GM10248 (cell line): ENCODE results near the gene LRCH1.

Experiments used
- CTCF ChIA-PET: fragments of 300-600 bp; sonication (Branson Sonifier 250); formaldehyde crosslinking; extraction: SDS; loops from one replicate; lab custom pipeline; 2021; ENCODE audit warnings: antibody characterized with exemption; lab: Yijun Ruan, JAX
- POLR2A ChIA-PET: fragments of 350-650 bp; sonication (Branson Sonifier 250); formaldehyde crosslinking; extraction: SDS; loops from one replicate; lab custom pipeline; 2020; ENCODE audit warnings: antibody characterized with exemption; lab: Yijun Ruan, JAX
- DNase-seq: peaks from one replicate; pipeline ENCODE4 v3.0.0; 2012; ENCODE audit errors: extremely low spot score
- CTCF ChIP-seq: IDR thresholded peaks from 2 replicates; pipeline ENCODE4 v1.5.1; 2012; ENCODE audit warnings: mild to moderate bottlenecking, low read depth; ENCODE audit errors: extremely low read depth, missing control alignments, control extremely low read depth

LRCH1 gene

DNA sequence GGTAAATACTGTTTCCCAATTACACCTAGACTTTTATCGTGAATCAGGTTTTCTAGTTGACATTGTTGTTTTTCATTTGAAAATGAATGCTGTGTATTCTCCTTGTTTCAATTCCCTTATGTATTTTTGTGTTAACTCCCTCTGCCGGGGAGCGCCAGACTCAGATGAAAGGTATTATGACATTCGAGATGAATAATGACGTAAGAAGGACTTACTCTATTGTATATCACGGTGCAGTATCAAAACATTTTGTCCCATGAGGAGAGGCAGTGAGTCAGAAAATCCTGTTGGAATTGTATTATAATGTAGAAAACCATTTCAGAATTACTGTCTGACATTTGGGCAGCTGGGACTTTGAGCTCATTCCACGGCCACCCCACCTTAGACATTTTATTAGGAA is 61.6 kb downstream of the LRCH1 start:
- DNase-seq = no peak
- TF ChIP-seq CTCF = no peak
- CTCF ChIA-PET = interaction anchor here (1.0 to 2.3 kb wide), 7 partner anchors 9 to 63 kb away, joined by 3 to 11 read pairs (median 3); no protein-coding TSS in a partner anchor
- POLR2A ChIA-PET = no interaction called here

GRCh38 chr13:46615888-46616531 is 63.0 kb downstream of the LRCH1 start:
- DNase-seq = no peak
- TF ChIP-seq CTCF = no peak
- ChIA-PET CTCF (interaction anchor here (0.7 to 2.3 kb wide), 7 partner anchors 14 to 41 kb away, joined by 3 to 11 read pairs (median 3); no protein-coding TSS in a partner anchor), POLR2A (no interaction called here)

DNA sequence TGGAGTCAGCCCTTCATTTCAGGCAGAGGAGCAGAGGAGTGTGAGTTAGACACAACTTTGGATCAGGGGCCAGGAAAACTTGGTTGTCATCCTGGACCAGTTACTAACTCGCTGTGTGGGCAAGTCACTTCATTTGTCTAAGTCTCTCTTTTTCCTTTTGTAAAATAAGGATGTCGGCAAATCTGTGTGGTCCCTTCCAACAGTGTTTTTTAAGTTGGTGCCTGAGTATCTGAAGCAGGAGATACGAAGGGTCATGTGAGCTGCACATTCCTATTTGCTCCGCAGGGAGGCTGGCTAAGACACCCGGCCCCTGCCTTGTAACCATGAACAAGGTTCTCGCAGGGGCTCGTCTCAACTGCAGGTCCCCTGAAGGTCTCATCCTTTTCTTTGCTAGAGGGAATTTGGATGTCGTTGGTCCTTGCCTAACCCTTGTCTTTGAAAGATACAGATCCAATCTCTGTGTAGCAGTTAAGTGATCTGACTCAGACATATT is 64.3 kb downstream of the LRCH1 start:
- ChIA-PET CTCF (interaction anchor here (1.0 kb wide), 1 partner anchor 8 kb away, joined by 3 read pairs; no protein-coding TSS in a partner anchor), POLR2A (no interaction called here)
- no peak for TF ChIP-seq CTCF
- no peak for DNase-seq

DNA sequence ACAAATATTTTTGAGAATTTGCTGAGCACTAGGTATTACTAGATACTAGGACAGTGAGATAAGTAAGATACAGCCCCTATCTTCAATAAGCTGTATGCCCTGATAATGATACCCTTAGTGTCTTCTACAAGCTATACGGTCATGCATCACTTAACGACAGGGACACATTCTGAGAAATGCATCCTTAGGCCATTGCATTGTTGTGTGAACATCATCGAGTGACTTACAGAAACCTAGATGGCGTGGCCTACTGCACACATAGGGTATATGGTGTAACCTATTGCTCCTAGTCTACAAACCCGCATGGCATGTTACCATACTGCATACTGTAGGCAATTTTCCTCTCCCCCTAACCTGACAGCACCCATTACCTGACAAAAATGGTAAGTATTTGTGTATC is 64.9 kb downstream of the LRCH1 start:
- ChIA-PET POLR2A (no interaction called here), CTCF (interaction anchor here (1.0 to 1.3 kb wide), 2 partner anchors 9 to 15 kb away, joined by 3 to 5 read pairs; no protein-coding TSS in a partner anchor)
- DNase-seq = no peak
- TF ChIP-seq CTCF = no peak

DNA sequence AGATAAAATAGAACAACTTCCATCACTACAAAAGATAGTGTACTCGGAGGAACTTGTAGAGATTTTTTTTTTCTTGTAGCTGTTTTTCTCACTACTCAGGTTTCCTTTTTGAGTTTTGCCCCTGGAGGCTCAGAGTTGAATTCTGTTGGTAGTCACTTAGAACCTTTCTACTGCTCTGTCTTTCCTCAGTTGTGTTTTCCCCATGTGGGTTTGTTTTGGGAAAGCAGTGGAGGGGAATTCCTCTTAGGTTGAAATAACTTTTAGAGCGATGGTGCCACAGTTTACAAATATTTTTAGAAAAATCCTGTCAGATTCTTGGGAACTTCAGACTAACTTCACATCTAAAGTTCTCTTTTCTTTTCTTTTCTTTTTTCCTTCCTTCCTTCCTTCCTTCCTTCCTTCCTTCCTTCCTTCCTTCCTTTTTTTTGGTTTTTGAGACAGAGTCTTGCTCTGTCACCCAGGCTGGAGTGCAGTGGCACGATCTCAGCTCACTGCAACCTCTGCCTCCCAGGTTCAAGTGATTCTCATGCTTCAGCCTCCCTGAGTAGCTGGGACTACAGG is 65.8 kb downstream of the LRCH1 start:
- CTCF ChIA-PET = interaction anchor here (0.9 to 2.6 kb wide), 4 partner anchors 10 to 25 kb away, joined by 3 to 9 read pairs (median 4); no protein-coding TSS in a partner anchor
- POLR2A ChIA-PET = interaction anchor here (1.0 kb wide), 1 partner anchor 65 kb away, joined by 3 read pairs; no protein-coding TSS in a partner anchor
- no peak for DNase-seq
- TF ChIP-seq CTCF = no peak

DNA sequence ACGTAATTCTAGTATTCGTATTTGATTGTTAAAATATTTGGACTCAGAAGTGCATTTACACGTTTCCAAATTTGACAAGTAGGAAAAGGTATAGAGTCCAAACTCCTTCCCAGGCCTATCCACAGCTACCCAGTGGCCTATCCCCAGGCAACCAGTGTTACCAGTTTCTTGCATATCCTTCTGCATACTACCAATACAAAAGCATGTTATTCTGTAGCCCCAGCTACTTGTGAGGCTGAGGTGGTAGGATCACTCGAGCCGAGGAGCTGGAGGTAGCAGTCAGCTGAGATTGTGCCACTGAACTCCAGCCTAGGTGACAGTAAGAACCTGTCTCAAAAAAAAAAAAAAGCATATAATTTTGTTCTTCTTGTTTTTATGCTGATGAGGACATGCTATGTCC is 67.1 kb downstream of the LRCH1 start:
- no peak for TF ChIP-seq CTCF
- ChIA-PET CTCF (interaction anchor here (1.6 to 4.0 kb wide), 3 partner anchors 9 to 24 kb away, joined by 4 to 14 read pairs (median 9); no protein-coding TSS in a partner anchor), POLR2A (no interaction called here)
- no peak for DNase-seq
